Neural cell (in vitro differentiated cells): ENCODE data around the gene ARMC2.

ENCODE experiments used
- CTCF ChIP-seq: fragments of 450-650 bp; IDR thresholded peaks from 2 replicates; pipeline ENCODE4 v1.5.1; 2014; ENCODE audit warnings: antibody characterized with exemption, mild to moderate bottlenecking, moderate library complexity; ENCODE audit not compliant: poor library complexity, severe bottlenecking
- EP300 ChIP-seq: fragments of 450-650 bp; conservative IDR thresholded peaks from 2 replicates; pipeline ENCODE4 v1.6.1; 2014; ENCODE audit warnings: antibody characterized with exemption, mild to moderate bottlenecking, moderate library complexity; ENCODE audit not compliant: poor library complexity, severe bottlenecking
- POLR2AphosphoS5 ChIP-seq: IDR thresholded peaks from 2 replicates; pipeline ENCODE4 v1.6.1; 2012

- TF ChIP-seq EP300 (no peak), CTCF (no peak), POLR2AphosphoS5 (no peak)
Measured at GRCh38 chr6:108944707-108945680, 96.8 kb downstream of the ARMC2 start.
